GM18517 (cell line): ENCODE data around the gene C1QTNF3.

Source experiments
- ATAC-seq: cut with Tn5 transposase; IDR thresholded peaks from one replicate; pipeline ENCODE4 v1.9.1; 2021; ENCODE audit warnings: mild to moderate bottlenecking, moderate library complexity; ENCODE audit not compliant: unreplicated experiment

The C1QTNF3 gene

DNA sequence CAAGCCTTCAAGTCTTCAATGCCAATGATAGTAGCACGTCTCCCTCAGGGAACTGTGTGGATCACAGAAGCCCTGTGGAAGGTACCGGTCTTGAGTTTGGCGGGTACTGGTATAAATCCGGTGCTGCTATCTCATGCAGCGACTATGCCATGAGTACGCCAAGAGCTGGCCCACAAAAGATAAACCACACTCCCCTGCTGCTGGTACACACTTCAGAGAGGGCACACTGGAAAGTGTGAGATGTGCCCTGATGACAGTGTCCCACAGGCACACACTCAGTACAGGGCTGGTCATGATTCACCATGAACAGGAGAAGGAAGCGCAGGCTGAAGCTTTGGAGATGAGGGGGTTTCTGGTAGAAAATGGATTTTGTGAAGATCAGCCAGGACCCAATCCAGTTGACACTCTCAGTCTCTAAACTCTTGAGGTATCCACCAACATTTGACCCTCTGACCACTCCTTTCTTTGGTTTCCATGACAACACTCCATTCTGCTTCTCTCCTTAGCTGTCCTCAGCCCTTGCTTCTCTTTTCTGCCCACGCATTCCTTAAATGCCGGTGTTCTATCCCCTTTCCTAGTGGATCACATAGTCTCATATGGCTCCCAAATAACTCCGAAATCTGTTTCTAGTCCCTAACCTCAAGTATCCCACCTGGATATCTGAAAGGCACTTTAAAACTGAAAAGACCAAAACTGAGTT lies 40.2 kb downstream of the C1QTNF3 start:
- ATAC-seq, result no peak

- no peak for ATAC-seq
Observed at GRCh38 chr5:34001241-34001841, 41.7 kb downstream of the C1QTNF3 start.

DNA sequence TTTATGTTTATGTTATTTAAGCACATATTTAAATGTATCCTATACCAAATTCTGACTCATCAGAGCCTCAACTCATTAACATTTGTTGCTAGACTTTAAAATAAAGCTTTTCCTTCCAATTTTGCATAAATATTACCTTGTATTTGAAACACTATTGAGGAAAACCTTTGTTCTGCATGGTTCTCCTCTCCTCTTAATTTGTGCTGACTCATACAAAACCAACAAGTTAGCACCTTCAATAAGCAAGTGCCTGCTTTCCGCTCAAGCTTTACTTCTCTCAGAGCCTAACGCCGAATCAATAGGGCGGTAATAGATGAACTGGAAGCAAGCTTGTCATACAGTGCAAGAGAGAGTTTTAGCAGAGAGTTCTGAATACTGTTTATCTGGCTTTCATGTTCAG lies 43.0 kb downstream of the C1QTNF3 start:
- no peak for ATAC-seq

DNA sequence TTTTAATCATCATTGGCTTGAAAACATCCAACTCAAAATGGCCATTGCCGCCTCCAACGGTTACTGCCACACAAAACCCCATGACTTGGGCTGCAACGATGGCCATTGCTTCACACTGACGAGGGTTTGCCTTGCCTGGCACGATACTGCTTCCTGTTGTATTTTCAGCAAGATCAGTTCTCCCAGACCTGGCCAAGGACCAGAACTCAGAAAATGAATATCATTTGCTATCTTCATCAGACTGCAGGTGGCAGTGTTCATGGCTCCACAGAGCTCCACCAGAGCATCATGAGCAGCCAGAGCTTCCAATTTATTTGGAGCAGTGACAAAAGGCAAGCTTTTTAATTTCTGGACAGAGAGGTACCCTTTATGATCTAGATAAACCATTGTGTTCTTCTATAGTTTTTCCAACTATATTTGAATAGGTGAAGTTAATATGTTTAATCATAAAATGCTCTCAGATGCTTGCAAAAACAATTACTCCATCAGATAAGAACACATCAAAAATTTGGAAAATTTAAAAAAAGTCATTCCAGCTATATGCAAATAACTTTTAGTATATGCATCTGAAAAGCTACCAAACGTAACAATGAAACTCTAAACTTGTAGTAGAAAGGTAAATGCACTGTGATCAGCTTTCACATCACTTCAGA lies 45.6 kb downstream of the C1QTNF3 start:
- peak; percentile 78 for ATAC-seq

- ATAC-seq, result no peak
Observed at GRCh38 chr5:33995865-33996264, 47.1 kb downstream of the C1QTNF3 start.

GRCh38 chr5:33994845-33995244 lies 48.2 kb downstream of the C1QTNF3 start:
- ATAC-seq, result no peak

GRCh38 chr5:33992864-33993263 lies 50.1 kb downstream of the C1QTNF3 start:
- no peak for ATAC-seq

- ATAC-seq, result no peak
Observed at GRCh38 chr5:33985447-33985846, 57.6 kb downstream of the C1QTNF3 start.

DNA sequence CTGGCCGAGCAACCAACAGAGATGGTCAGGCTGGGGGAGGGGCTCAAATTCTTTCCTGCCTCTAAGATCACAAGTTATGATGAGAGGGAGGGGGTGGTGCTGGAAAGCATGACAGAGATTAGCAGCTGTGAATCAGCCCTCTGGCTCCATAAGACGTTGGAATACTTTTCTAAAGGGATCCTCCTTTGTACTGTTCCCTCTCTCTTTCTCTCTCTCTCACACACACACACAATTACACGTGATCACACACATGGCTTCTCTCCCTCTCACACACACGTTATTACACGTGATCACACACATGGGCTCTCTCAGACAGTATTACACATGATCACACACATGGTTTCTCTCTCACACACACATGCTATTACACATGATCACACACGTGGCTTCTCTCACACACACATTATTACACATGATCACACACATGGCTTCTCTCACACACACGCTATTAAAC lies 58.3 kb downstream of the C1QTNF3 start, which contains the start of gene SLC45A2:
Gene SLC45A2, minus strand, starts transcription at position 23 of the 454 bp plus-strand sequence. CDS start 110 bp downstream, outside the sequence.
- ATAC-seq, result no peak

DNA sequence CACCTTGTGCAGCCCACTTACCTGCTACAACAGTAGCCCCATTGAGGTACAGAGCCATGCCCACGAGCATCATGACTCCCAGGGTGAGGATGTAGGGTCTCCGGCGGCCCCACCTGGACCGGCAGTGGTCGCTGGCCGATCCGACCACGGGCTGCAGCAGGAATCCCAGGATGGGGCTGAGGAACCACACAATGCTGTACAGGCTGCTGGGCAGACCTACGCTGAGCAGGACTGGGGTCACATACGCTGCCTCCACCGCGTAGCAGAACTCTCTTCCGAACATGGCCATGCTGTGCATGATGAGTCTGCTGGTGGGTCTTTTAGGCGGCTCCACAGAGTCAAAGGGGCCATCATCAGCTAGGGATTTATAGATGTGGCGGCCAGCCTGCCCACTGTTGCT lies 58.8 kb downstream of the C1QTNF3 start:
- ATAC-seq, result no peak

DNA sequence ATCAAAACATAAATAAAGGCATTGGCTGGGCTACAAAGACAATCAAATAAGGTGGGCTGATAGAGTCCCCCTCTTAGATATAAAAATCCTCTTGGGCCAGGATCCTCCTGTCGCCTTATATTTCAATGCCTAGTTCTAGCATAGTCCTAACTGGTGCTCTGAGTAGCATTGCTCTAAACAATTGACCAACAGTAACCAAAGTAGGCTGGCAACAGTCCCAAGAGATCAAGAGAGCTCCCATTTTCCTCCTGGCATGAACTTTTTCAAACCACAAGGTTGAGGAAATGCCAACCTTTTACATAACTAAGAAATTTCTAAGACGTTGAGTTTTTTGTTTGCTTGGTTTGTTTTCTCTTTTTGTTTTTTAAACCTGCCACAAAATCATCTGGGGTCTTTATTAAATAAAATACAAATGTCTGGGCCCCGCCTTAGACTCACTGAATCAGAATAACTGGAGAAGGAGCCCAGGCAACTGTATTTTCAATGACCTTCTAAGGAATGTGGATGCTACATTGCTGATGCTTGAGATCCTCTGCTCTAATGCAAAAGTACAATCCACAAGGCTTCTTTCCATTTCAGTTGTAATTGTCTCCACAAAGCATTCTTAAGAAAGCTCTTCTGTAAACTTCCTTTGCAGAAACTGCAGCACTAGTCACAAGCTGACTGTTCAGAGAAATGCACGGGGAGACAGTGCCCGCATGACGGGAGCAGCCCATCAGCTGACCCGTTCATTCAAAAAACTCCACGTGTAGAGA lies 61.4 kb downstream of the C1QTNF3 start:
- no peak for ATAC-seq

DNA sequence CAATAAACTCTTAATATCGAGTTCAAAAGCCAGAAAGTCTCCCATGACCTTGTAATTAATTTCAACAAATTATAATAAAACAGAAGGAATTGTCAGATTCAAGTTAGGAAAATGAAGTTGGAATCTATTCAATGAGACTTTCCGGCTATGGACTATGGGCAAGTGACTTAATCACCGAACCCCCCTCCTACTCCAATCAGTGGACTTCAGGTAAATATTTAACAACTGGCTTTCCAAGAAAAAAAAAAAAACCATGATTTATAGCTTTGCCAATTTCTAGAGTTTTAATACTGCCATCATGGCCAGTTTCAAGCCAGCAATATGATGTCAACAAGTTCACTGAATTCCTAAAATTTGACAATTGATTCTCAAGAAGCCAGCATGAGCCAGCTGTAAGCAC lies 63.0 kb downstream of the C1QTNF3 start:
- no peak for ATAC-seq

- no peak for ATAC-seq
Observed at GRCh38 chr5:33978306-33978705, 64.7 kb downstream of the C1QTNF3 start.

DNA sequence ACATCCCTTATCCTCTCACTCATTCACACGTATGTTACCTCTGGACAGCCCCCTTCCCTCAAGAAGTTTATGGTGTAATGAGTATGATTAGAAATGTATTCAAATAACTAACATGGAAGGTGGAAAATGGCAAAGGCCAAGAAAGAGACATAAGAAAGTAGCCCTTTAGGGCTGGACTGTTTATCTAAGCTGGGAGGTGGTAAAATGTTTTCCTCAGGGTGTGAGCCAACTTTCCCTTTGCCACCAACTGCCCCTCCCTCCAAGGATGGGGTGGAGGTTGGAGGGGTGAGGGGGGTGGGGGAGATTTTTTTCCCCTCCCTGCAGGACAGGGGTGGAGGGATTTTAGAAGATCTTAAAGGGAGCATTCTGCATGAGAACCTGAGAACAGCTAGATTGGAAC lies 66.7 kb downstream of the C1QTNF3 start:
- ATAC-seq, result no peak

DNA sequence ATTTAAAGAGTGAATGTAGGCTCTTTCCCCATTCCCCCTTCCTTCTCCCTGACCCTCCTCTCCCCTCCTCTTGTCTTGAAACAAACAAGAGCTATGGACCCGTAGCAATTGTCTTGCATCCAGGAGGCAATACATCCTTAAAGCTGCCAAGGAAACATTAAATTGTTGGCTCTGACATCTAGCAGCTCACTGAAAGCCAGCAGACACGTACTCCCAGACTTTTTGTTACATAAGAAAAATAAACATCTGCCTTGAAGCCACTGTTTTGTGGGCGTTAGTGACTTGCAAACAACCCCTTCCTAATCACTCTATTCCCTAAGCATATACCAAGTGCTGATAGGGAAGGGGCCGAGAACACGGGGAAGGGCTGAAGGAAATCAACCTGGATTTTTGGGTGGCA lies 67.2 kb downstream of the C1QTNF3 start:
- no peak for ATAC-seq

DNA sequence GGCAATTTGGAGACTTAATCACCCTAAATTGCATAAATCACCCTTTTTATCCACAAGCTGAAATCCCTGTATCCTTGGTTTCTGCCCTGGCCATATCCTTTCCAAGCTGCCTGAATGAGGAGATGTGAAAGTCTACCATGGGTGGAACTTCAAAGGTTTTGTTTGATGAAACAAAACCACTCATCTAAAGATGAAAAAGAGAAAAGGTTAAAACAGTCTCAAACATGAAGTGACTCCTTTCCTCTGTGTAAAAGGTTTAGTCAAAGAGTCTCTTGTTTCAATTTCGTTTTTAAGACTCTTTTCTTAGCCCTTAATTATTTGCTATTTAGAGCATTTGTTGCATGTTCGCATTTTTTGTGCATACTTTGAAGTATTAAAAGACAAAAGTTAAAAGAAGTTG lies 69.7 kb downstream of the C1QTNF3 start:
- ATAC-seq, result no peak

GRCh38 chr5:33969572-33970452 lies 73.2 kb downstream of the C1QTNF3 start:
- peak; percentile 77 for ATAC-seq

DNA sequence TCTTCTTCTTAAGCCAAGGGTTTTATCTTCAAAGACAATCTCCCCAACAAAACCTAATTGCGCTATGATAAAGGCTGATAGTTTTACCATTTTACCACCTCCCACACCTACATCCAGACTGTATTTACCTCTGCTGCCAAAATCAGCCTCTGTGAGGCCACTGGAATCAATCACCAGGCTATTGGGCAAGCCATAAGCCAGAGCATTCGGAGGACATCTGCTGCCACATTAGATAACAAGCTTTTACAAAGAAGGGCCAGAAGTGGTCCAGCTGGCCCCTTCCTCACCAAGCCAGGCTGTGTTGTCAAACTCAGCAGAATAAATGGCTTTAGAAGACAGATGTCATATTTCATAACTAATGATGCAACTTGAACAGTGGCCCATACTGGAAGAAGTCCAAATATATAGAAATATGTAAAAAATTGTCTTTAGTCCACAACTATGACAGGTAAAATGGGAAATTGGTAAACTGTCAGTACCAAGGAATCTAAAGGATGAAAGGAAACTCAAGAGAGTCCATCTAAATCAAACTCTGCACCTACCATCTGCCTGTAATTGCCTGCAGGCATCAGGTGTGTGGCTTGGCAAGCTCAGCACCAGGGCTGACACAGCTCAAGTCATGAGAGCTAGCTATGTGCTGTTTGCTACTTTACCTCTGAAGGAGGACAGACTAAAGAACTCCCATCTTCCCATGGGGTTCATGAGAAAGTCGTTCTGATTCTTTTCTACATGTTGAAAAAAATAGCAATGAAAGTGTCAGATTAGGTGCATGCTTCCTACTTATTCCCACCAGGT lies 74.6 kb downstream of the C1QTNF3 start:
- ATAC-seq, result no peak
